Neuronal stem cell (in vitro differentiated cells): ENCODE measurements around the gene MON2.

Experiments used
- DNase-seq: peaks from one replicate; pipeline ENCODE4 v3.0.0-alpha.2; 2013; ENCODE audit warnings: low spot score
- H2AFZ ChIP-seq: one replicate; pipeline ENCODE4 v1.6.1; 2013; ENCODE audit warnings: mild to moderate bottlenecking, low read length, inconsistent platforms
- H2AK5ac ChIP-seq: 2 replicates; pipeline ENCODE4 v1.6.1; 2013; ENCODE audit warnings: low read depth, mild to moderate bottlenecking, inconsistent platforms, low read length, moderate library complexity, mixed read lengths
- H2BK120ac ChIP-seq: 2 replicates; pipeline ENCODE4 v1.6.1; 2013; ENCODE audit warnings: low read depth, mild to moderate bottlenecking, inconsistent platforms, low read length, moderate library complexity, mixed read lengths
- H2BK12ac ChIP-seq: one replicate; pipeline ENCODE4 v1.6.1; 2013; ENCODE audit warnings: low read length, inconsistent platforms
- H2BK15ac ChIP-seq: 2 replicates; pipeline ENCODE4 v1.6.1; 2013; ENCODE audit warnings: mild to moderate bottlenecking, low read length, inconsistent platforms, mixed read lengths
- H2BK5ac ChIP-seq: one replicate; pipeline ENCODE4 v1.6.1; 2013; ENCODE audit warnings: inconsistent platforms, mild to moderate bottlenecking, low read length, moderate library complexity
- H3K14ac ChIP-seq: one replicate; pipeline ENCODE4 v1.6.1; 2013; ENCODE audit warnings: low read length, inconsistent platforms
- H3K18ac ChIP-seq: 2 replicates; pipeline ENCODE4 v1.6.1; 2013; ENCODE audit warnings: low read length, inconsistent platforms
- H3K23ac ChIP-seq: 2 replicates; pipeline ENCODE4 v1.6.1; 2013; ENCODE audit warnings: low read depth, mild to moderate bottlenecking, mixed read lengths, low read length, inconsistent platforms; ENCODE audit not compliant: poor library complexity
- H3K27ac ChIP-seq: replicated peaks from 3 replicates; pipeline ENCODE4 v1.5.1; 2013; ENCODE audit warnings: low read length, inconsistent platforms
- H3K27me3 ChIP-seq, 3 experiments: 2 replicates each; pipeline ENCODE4 v1.6.1; 2013; ENCODE audit warnings: low read length in 3 of 3, mild to moderate bottlenecking in 2 of 3, inconsistent platforms in 1 of 3, low read depth in 1 of 3, mixed read lengths in 1 of 3, moderate library complexity in 1 of 3; ENCODE audit not compliant: control insufficient read depth in 3 of 3, insufficient read depth in 3 of 3
- H3K36me3 ChIP-seq, 2 donors: replicated peaks in 1 of 2; 2 replicates each; pipeline ENCODE4 v1.6.1; 2013; ENCODE audit warnings: low read length in 2 of 2; ENCODE audit not compliant: control insufficient read depth in 2 of 2, insufficient read depth in 2 of 2
- H3K4ac ChIP-seq: 2 replicates; pipeline ENCODE4 v1.6.1; 2013; ENCODE audit warnings: inconsistent platforms, mild to moderate bottlenecking, low read length, moderate library complexity
- H3K4me1 ChIP-seq, 2 donors: 1 replicate in 1 of 2; 2 replicates in 1 of 2; pipeline ENCODE4 v1.6.1; 2013; ENCODE audit warnings: low read length in 2 of 2, low read depth in 1 of 2; ENCODE audit not compliant: control insufficient read depth in 2 of 2, insufficient read depth in 1 of 2
- H3K4me2 ChIP-seq: one replicate; pipeline ENCODE4 v1.6.1; 2013; ENCODE audit warnings: mild to moderate bottlenecking, low read length, inconsistent platforms; ENCODE audit not compliant: insufficient read depth, poor library complexity, severe bottlenecking
- H3K4me3 ChIP-seq, 2 donors: 2 replicates each; pipeline ENCODE4 v1.5.1; 2013; ENCODE audit warnings: low read length in 2 of 2, mild to moderate bottlenecking in 2 of 2, inconsistent platforms in 1 of 2, moderate library complexity in 1 of 2
- H3K79me1 ChIP-seq: one replicate; pipeline ENCODE4 v1.6.1; 2013; ENCODE audit warnings: low read depth, mild to moderate bottlenecking, inconsistent platforms, low read length, moderate library complexity
- H3K9ac ChIP-seq: one replicate; pipeline ENCODE4 v1.6.1; 2013; ENCODE audit warnings: mild to moderate bottlenecking, low read depth, low read length, inconsistent platforms; ENCODE audit not compliant: poor library complexity
- H3K9me3 ChIP-seq, 2 donors: replicated peaks in 1 of 2; 2 replicates each; pipeline versions ENCODE3 to v1.6.1; 2013; ENCODE audit warnings: low read length in 2 of 2, mild to moderate bottlenecking in 2 of 2, inconsistent platforms in 1 of 2, low read depth in 1 of 2, mixed read lengths in 1 of 2, moderate library complexity in 1 of 2; ENCODE audit not compliant: control insufficient read depth in 2 of 2, insufficient read depth in 1 of 2
- H4K8ac ChIP-seq: one replicate; pipeline ENCODE4 v1.6.1; 2013; ENCODE audit warnings: low read depth, mild to moderate bottlenecking, inconsistent platforms, low read length, moderate library complexity
- H4K91ac ChIP-seq: one replicate; pipeline ENCODE4 v1.6.1; 2013; ENCODE audit warnings: low read length, low read depth, mild to moderate bottlenecking, inconsistent platforms; ENCODE audit not compliant: poor library complexity
- WGBS, 2 donors: extraction: QIAGEN DNeasy Blood & Tissue Kit; methylation state at CpG; one replicate each; pipeline ENCODE4 v1.1.7; 2013; ENCODE audit warnings: missing lambda C conversion rate in 2 of 2, mixed read lengths in 1 of 2; ENCODE audit not compliant: insufficient read length in 2 of 2, insufficient replicate concordance in 1 of 2; ENCODE audit errors: extremely low coverage in 2 of 2; 5-methylcytosine and 5-hydroxymethylcytosine counted together

The MON2 gene

GRCh38 chr12:62618319-62618718 lies 151.7 kb downstream of the MON2 start:
- no peak overlapping the region for H4K91ac ChIP-seq
- H3K4me2 ChIP-seq: no peak overlapping the region
- no peak overlapping the region for H2BK120ac ChIP-seq
- H3K4ac ChIP-seq: no peak overlapping the region
- no peak overlapping the region for H2AFZ ChIP-seq
- H2BK12ac ChIP-seq: no peak overlapping the region
- no peak overlapping the region for H2BK15ac ChIP-seq
- no peaks in the 10 kb centered on the region for H3K27me3 ChIP-seq
- H3K14ac ChIP-seq: no peak overlapping the region
- no peak for DNase-seq
- H3K23ac ChIP-seq: no peak overlapping the region
- peaks cover 4 to 6% of the 10 kb centered on the region in 2 donors for H3K4me1 ChIP-seq
- no peak overlapping the region for H3K27ac ChIP-seq
- H3K36me3 ChIP-seq: peaks cover 5 to 23% of the 10 kb centered on the region in 2 donors
- H3K18ac ChIP-seq: no peak overlapping the region
- no peaks in the 10 kb centered on the region for H3K9me3 ChIP-seq
- no peak overlapping the region for H3K4me3 ChIP-seq
- no peak overlapping the region for H3K9ac ChIP-seq
- no peak overlapping the region for H4K8ac ChIP-seq
- H2BK5ac ChIP-seq: no peak overlapping the region
- no peak overlapping the region for H2AK5ac ChIP-seq
- H3K79me1 ChIP-seq: no peaks in the 10 kb centered on the region

GRCh38 chr12:62618930-62619329 lies 152.3 kb downstream of the MON2 start:
- no peak overlapping the region for H3K23ac ChIP-seq
- no peak for DNase-seq
- no peak overlapping the region for H3K9ac ChIP-seq
- peaks cover 5 to 19% of the 10 kb centered on the region in 2 donors for H3K36me3 ChIP-seq
- H3K9me3 ChIP-seq: no peaks in the 10 kb centered on the region
- H3K27ac ChIP-seq: no peak overlapping the region
- H3K4me2 ChIP-seq: no peak overlapping the region
- H2AK5ac ChIP-seq: no peak overlapping the region
- H4K91ac ChIP-seq: no peak overlapping the region
- no peak overlapping the region for H2BK120ac ChIP-seq
- no peak overlapping the region for H3K14ac ChIP-seq
- no peaks in the 10 kb centered on the region for H3K79me1 ChIP-seq
- H2AFZ ChIP-seq: no peak overlapping the region
- no peak overlapping the region for H3K4me3 ChIP-seq
- H3K4ac ChIP-seq: no peak overlapping the region
- H2BK5ac ChIP-seq: no peak overlapping the region
- no peak overlapping the region for H2BK12ac ChIP-seq
- peaks cover 4 to 6% of the 10 kb centered on the region in 2 donors for H3K4me1 ChIP-seq
- H4K8ac ChIP-seq: no peak overlapping the region
- H2BK15ac ChIP-seq: no peak overlapping the region
- H3K18ac ChIP-seq: no peak overlapping the region
- WGBS, 2 donors: no CpG with 5 or more reads among the region's 2 CpGs
- no peaks in the 10 kb centered on the region for H3K27me3 ChIP-seq

GRCh38 chr12:62621101-62621638 lies 154.5 kb downstream of the MON2 start:
- H2BK12ac ChIP-seq: no peak overlapping the region
- peaks cover 2 to 10% of the 10 kb centered on the region in 2 donors for H3K36me3 ChIP-seq
- H2BK120ac ChIP-seq: no peak overlapping the region
- no peaks in the 10 kb centered on the region for H3K27me3 ChIP-seq
- no peak overlapping the region for H3K4me3 ChIP-seq
- H3K27ac ChIP-seq: no peak overlapping the region
- H2AFZ ChIP-seq: no peak overlapping the region
- H3K9ac ChIP-seq: no peak overlapping the region
- no peak overlapping the region for H3K4me2 ChIP-seq
- WGBS, 2 donors: no CpG with 5 or more reads among the region's 8 CpGs
- peaks cover 4 to 9% of the 10 kb centered on the region in 2 donors for H3K4me1 ChIP-seq
- H3K9me3 ChIP-seq: no peaks in the 10 kb centered on the region
- H3K23ac ChIP-seq: no peak overlapping the region
- H3K79me1 ChIP-seq: no peaks in the 10 kb centered on the region
- no peak overlapping the region for H3K18ac ChIP-seq
- DNase-seq: no peak
- no peak overlapping the region for H4K91ac ChIP-seq
- H3K14ac ChIP-seq: no peak overlapping the region
- H2BK15ac ChIP-seq: no peak overlapping the region
- H2AK5ac ChIP-seq: no peak overlapping the region
- no peak overlapping the region for H3K4ac ChIP-seq
- H2BK5ac ChIP-seq: no peak overlapping the region
- no peak overlapping the region for H4K8ac ChIP-seq

- H3K79me1 ChIP-seq: no peaks in the 10 kb centered on the region
- H2AK5ac ChIP-seq: no peak overlapping the region
- no peak overlapping the region for H2BK5ac ChIP-seq
- H3K14ac ChIP-seq: no peak overlapping the region
- no peak overlapping the region for H3K23ac ChIP-seq
- peaks cover 4 to 10% of the 10 kb centered on the region in 2 donors for H3K4me1 ChIP-seq
- no peak overlapping the region for H3K4me3 ChIP-seq
- no peak overlapping the region for H2BK12ac ChIP-seq
- H4K8ac ChIP-seq: no peak overlapping the region
- H3K27ac ChIP-seq: no peak overlapping the region
- no peak overlapping the region for H3K4me2 ChIP-seq
- DNase-seq: no peak
- no peak overlapping the region for H2AFZ ChIP-seq
- H3K9me3 ChIP-seq: no peaks in the 10 kb centered on the region
- peaks cover 0 to 5% of the 10 kb centered on the region in 2 donors for H3K36me3 ChIP-seq
- no peak overlapping the region for H3K18ac ChIP-seq
- H2BK120ac ChIP-seq: no peak overlapping the region
- no CpG with 5 or more reads among the region's 2 CpGs for WGBS, 2 donors
- H2BK15ac ChIP-seq: no peak overlapping the region
- no peaks in the 10 kb centered on the region for H3K27me3 ChIP-seq
- H3K9ac ChIP-seq: no peak overlapping the region
- no peak overlapping the region for H4K91ac ChIP-seq
- H3K4ac ChIP-seq: no peak overlapping the region
Measured at GRCh38 chr12:62622177-62622576, 155.6 kb downstream of the MON2 start.
